SK-N-SH treated with all-trans-retinoic acid at 6 μM for 48 hours (cell line): Measurements from ENCODE around the gene PHKA1.

Experiments
- ATAC-seq: fragments of 200-7000 bp; cut with Tn5 transposase; 3 replicates; pipeline ENCODE4 v1.9.1; 2020; ENCODE audit warnings: mild to moderate bottlenecking, moderate library complexity
- ARNTL ChIP-seq: fragments of 450-650 bp; formaldehyde crosslinking; IDR thresholded peaks from 2 replicates; pipeline ENCODE4 v1.5.0; 2020; ENCODE audit warnings: low read depth, mild to moderate bottlenecking, moderate library complexity, borderline replicate concordance
- BACH2 ChIP-seq: fragments of 250-450 bp; sonication (Bioruptor Pico); IDR thresholded peaks from 2 replicates; pipeline ENCODE4 v1.9.0; 2021; ENCODE audit warnings: mild to moderate bottlenecking, borderline replicate concordance
- CREB5 ChIP-seq: fragments of 250-450 bp; sonication (Bioruptor Pico); IDR thresholded peaks from 2 replicates; pipeline ENCODE4 v1.5.1; 2020; ENCODE audit warnings: low read depth, mild to moderate bottlenecking, moderate library complexity
- CSDC2 ChIP-seq: fragments of 250-450 bp; sonication (Bioruptor Pico); IDR thresholded peaks from 2 replicates; pipeline ENCODE4 v1.5.0; 2020; ENCODE audit warnings: mild to moderate bottlenecking, moderate library complexity
- CSRNP3 ChIP-seq: fragments of 250-450 bp; sonication (Bioruptor Pico); IDR thresholded peaks from 2 replicates; pipeline ENCODE4 v1.5.1; 2021; ENCODE audit warnings: mild to moderate bottlenecking, moderate library complexity
- ESRRG ChIP-seq: fragments of 250-450 bp; sonication (Bioruptor Pico); IDR thresholded peaks from 2 replicates; pipeline ENCODE4 v1.6.1; 2021; ENCODE audit warnings: mild to moderate bottlenecking
- GLIS3 ChIP-seq: fragments of 250-450 bp; sonication (Bioruptor Pico); IDR thresholded peaks from 2 replicates; pipeline ENCODE4 v1.5.0; 2020; ENCODE audit warnings: mild to moderate bottlenecking, moderate library complexity
- ISL1 ChIP-seq: fragments of 250-450 bp; sonication (Bioruptor Pico); IDR thresholded peaks from 2 replicates; pipeline ENCODE4 v2.1.2; 2022; ENCODE audit warnings: mild to moderate bottlenecking, moderate library complexity
- OSR1 ChIP-seq: fragments of 250-450 bp; sonication (Bioruptor Pico); IDR thresholded peaks from 2 replicates; pipeline ENCODE4 v1.8.0; 2022; ENCODE audit warnings: moderate library complexity, mild to moderate bottlenecking, inconsistent platforms
- PATZ1 ChIP-seq: fragments of 250-450 bp; sonication (Bioruptor Pico); IDR thresholded peaks from 2 replicates; pipeline ENCODE4 v1.8.0; 2020; ENCODE audit warnings: mild to moderate bottlenecking, moderate library complexity, borderline replicate concordance
- POU6F1 ChIP-seq: fragments of 250-450 bp; sonication (Bioruptor Pico); IDR thresholded peaks from 2 replicates; pipeline ENCODE4 v1.8.0; 2021; ENCODE audit warnings: low read depth, mild to moderate bottlenecking, moderate library complexity, borderline replicate concordance
- PPARA ChIP-seq: fragments of 250-450 bp; sonication (Bioruptor Pico); IDR thresholded peaks from 2 replicates; pipeline ENCODE4 v1.5.0; 2020; ENCODE audit warnings: mild to moderate bottlenecking, borderline replicate concordance
- RARB ChIP-seq: fragments of 250-450 bp; sonication (Bioruptor Pico); IDR thresholded peaks from 2 replicates; pipeline ENCODE4 v1.8.0; 2021; ENCODE audit warnings: mild to moderate bottlenecking, moderate library complexity
- SNAI2 ChIP-seq: fragments of 250-450 bp; sonication (Bioruptor Pico); IDR thresholded peaks from 2 replicates; pipeline ENCODE4 v1.5.0; 2020; ENCODE audit warnings: mild to moderate bottlenecking, moderate library complexity
- TCF4 ChIP-seq: fragments of 250-450 bp; sonication (Bioruptor Pico); IDR thresholded peaks from 2 replicates; pipeline ENCODE4 v1.8.0; 2021; ENCODE audit warnings: mild to moderate bottlenecking, moderate library complexity, borderline replicate concordance
- TSHZ2 ChIP-seq: fragments of 250-450 bp; sonication (Bioruptor Pico); IDR thresholded peaks from 2 replicates; pipeline ENCODE4 v1.5.0; 2020; ENCODE audit warnings: mild to moderate bottlenecking, moderate library complexity
- ZC3H10 ChIP-seq: fragments of 250-450 bp; sonication (Bioruptor Pico); IDR thresholded peaks from 2 replicates; pipeline ENCODE4 v1.5.1; 2021; ENCODE audit warnings: mild to moderate bottlenecking, moderate library complexity
- ZFP3 ChIP-seq: fragments of 250-450 bp; sonication (Bioruptor Pico); IDR thresholded peaks from 2 replicates; pipeline ENCODE4 v1.5.0; 2020; ENCODE audit warnings: mild to moderate bottlenecking, moderate library complexity
- ZFP30 ChIP-seq: fragments of 450-650 bp; formaldehyde crosslinking; IDR thresholded peaks from 2 replicates; pipeline ENCODE4 v1.5.0; 2022; ENCODE audit warnings: mild to moderate bottlenecking, moderate library complexity
- ZNF565 ChIP-seq: fragments of 450-650 bp; formaldehyde crosslinking; conservative IDR thresholded peaks from 2 replicates; pipeline ENCODE4 v1.5.0; 2020; ENCODE audit warnings: low read depth, mild to moderate bottlenecking, moderate library complexity
- ZNF70 ChIP-seq: fragments of 450-650 bp; formaldehyde crosslinking; IDR thresholded peaks from 2 replicates; pipeline ENCODE4 v1.5.0; 2020; ENCODE audit warnings: mild to moderate bottlenecking, moderate library complexity
- ZNF8 ChIP-seq: fragments of 450-650 bp; formaldehyde crosslinking; IDR thresholded peaks from 2 replicates; pipeline ENCODE4 v1.5.0; 2020; ENCODE audit warnings: mild to moderate bottlenecking, moderate library complexity

The PHKA1 gene

GRCh38 chrX:72620550-72621145 is 93.5 kb downstream of the PHKA1 start:
- peak; percentile 97 for ATAC-seq
- no peak for TF ChIP-seq OSR1 (CRISPR knock-in tag)
- TF ChIP-seq GLIS3 (CRISPR knock-in tag), result no peak
- TF ChIP-seq ESRRG (CRISPR knock-in tag), result no peak
- TF ChIP-seq CSDC2 (CRISPR knock-in tag), result no peak
- no peak for TF ChIP-seq ARNTL
- TF ChIP-seq ZNF8 (CRISPR knock-in tag), result no peak
- no peak for TF ChIP-seq PPARA (CRISPR knock-in tag)
- TF ChIP-seq RARB (CRISPR knock-in tag), result no peak
- TF ChIP-seq ZC3H10 (CRISPR knock-in tag), result no peak
- TF ChIP-seq ZNF70 (CRISPR knock-in tag), result no peak
- no peak for TF ChIP-seq SNAI2 (CRISPR knock-in tag)
- no peak for TF ChIP-seq TCF4 (CRISPR knock-in tag)
- no peak for TF ChIP-seq POU6F1 (CRISPR knock-in tag)
- TF ChIP-seq ZFP3 (CRISPR knock-in tag), result no peak
- no peak for TF ChIP-seq PATZ1 (CRISPR knock-in tag)
- no peak for TF ChIP-seq BACH2 (CRISPR knock-in tag)
- TF ChIP-seq TSHZ2 (CRISPR knock-in tag), result no peak
- no peak for TF ChIP-seq CSRNP3 (CRISPR knock-in tag)
- TF ChIP-seq CREB5 (CRISPR knock-in tag), result no peak
- TF ChIP-seq ISL1 (CRISPR knock-in tag), result no peak

- ATAC-seq, result peak; percentile 54; the same call in 1 of the 3 replicates
- no peak for TF ChIP-seq ISL1 (CRISPR knock-in tag)
- TF ChIP-seq PATZ1 (CRISPR knock-in tag), result no peak
- TF ChIP-seq ESRRG (CRISPR knock-in tag), result no peak
- no peak for TF ChIP-seq BACH2 (CRISPR knock-in tag)
- no peak for TF ChIP-seq ZNF70 (CRISPR knock-in tag)
- no peak for TF ChIP-seq ZNF565 (CRISPR knock-in tag)
- no peak for TF ChIP-seq ZNF8 (CRISPR knock-in tag)
- no peak for TF ChIP-seq CREB5 (CRISPR knock-in tag)
- TF ChIP-seq ZFP3 (CRISPR knock-in tag), result no peak
- no peak for TF ChIP-seq CSDC2 (CRISPR knock-in tag)
- no peak for TF ChIP-seq CSRNP3 (CRISPR knock-in tag)
- no peak for TF ChIP-seq POU6F1 (CRISPR knock-in tag)
- TF ChIP-seq ZFP30 (CRISPR knock-in tag), result no peak
- TF ChIP-seq RARB (CRISPR knock-in tag), result no peak
- TF ChIP-seq TCF4 (CRISPR knock-in tag), result no peak
- TF ChIP-seq GLIS3 (CRISPR knock-in tag), result no peak
- TF ChIP-seq OSR1 (CRISPR knock-in tag), result no peak
- no peak for TF ChIP-seq SNAI2 (CRISPR knock-in tag)
- TF ChIP-seq, all 23 proteins: peak for 0
Measured at GRCh38 chrX:72609313-72609712, 104.8 kb downstream of the PHKA1 start.
